Activated naive CD8-positive, alpha-beta T cell treated with anti-CD3 and anti-CD28 coated beads for 36 hours (primary cell): Measurements from ENCODE around the gene CAMKK2. TPM values are rescaled to one million over a fixed set of nuclear protein-coding genes. Genes with fewer than 3 reads are reported as not detected.
A peak's percentile ranks its signal among the peaks of the same experiment; 100 is the strongest.

Source experiments
- DNase-seq: peaks from one replicate; pipeline ENCODE4 v3.0.0; 2021
- H3K27ac Mint-ChIP-seq: one replicate; pipeline ENCODE4 v1.8.0; 2022; ENCODE audit warnings: mild to moderate bottlenecking, moderate library complexity, mixed read lengths
- H3K27me3 Mint-ChIP-seq: one replicate; pipeline ENCODE4 v1.8.0; 2022; ENCODE audit warnings: mild to moderate bottlenecking, mixed read lengths
- H3K36me3 Mint-ChIP-seq: one replicate; pipeline ENCODE4 v1.8.0; 2021; ENCODE audit warnings: mild to moderate bottlenecking, mixed read lengths
- H3K4me1 Mint-ChIP-seq: one replicate; pipeline ENCODE4 v1.8.0; 2021; ENCODE audit warnings: mixed read lengths
- H3K4me3 Mint-ChIP-seq: one replicate; pipeline ENCODE4 v1.8.0; 2022; ENCODE audit warnings: mild to moderate bottlenecking, moderate library complexity, mixed read lengths
- H3K9me3 Mint-ChIP-seq: one replicate; pipeline ENCODE4 v1.8.0; 2022; ENCODE audit warnings: mixed read lengths
- total RNA-seq, 2 experiments: library from RNA; stranded (reverse); gene quantifications; one replicate each; pipeline ENCODE4 v1.2.3, GENCODE V29; 2021

The CAMKK2 gene
- total RNA-seq = 10 to 100 TPM; 37.6 to 38.6 TPM

DNA sequence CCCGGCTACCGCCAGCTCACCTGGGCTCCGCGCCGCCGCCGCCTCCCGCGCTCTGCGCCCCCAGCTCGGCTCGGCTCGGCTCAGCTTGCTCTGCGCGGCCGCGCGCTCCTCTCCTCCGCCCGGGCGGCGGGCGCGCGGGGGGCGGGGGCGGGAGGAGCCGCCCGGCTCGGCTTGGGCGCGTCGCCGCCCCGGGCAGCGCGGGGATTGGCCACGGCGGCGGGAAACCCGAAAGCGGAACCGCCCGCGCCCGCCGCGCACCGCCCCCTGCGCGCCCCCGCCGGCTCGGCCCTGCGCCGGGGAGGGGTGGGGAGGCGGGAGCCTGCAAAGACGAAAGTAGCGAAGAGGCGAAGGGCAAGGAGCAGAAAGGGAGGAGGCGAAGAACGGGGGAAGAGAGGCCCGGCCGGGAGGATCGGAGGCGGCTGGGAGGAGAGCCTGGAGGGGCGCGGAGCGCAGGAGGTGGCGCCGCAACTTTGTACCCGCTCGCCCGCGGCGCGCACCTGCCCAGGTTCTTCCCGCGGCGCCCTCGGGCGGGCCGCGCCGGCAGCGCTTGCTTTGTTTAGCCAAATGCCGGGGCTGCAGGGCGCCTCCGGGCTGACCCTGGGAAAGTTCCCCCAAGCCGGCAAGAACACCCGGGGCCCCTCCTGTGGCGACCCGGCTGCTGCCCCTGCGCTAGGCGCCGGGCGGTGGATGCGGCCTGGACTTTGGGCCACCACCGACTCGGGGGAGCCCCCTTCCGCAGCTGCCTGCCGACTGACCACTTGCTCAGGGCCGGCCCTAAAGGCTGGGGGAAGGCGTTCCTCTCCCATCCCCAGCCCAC lies at the start of gene CAMKK2:
CAMKK2 (minus strand) TSS at position 92 of the 817 bp plus-strand sequence. CDS start 22,183 bp downstream, outside the sequence.
- H3K4me3 Mint-ChIP-seq = peak within 1 kb of the TSS; percentile 86
- H3K27me3 Mint-ChIP-seq = no peaks in the 10 kb centered on the region
- H3K9me3 Mint-ChIP-seq = no peaks in the 10 kb centered on the region
- peak; percentile 95 for DNase-seq
- peaks cover 3% of the 10 kb centered on the region for H3K36me3 Mint-ChIP-seq
- peak within 1 kb of the TSS; percentile 89 for H3K27ac Mint-ChIP-seq
- H3K4me1 Mint-ChIP-seq = peaks cover 16% of the 10 kb centered on the region

GRCh38 chr12:121345151-121345815 lies 48.8 kb upstream of the CAMKK2 start:
- no peak for DNase-seq
- H3K4me1 Mint-ChIP-seq = peaks cover 13% of the 10 kb centered on the region
- H3K27ac Mint-ChIP-seq = no peak overlapping the region
- H3K9me3 Mint-ChIP-seq = no peaks in the 10 kb centered on the region
- H3K4me3 Mint-ChIP-seq = no peak overlapping the region
- no peaks in the 10 kb centered on the region for H3K27me3 Mint-ChIP-seq
- peaks cover 22% of the 10 kb centered on the region for H3K36me3 Mint-ChIP-seq

GRCh38 chr12:121344506-121344905 lies 48.0 kb upstream of the CAMKK2 start:
- H3K27me3 Mint-ChIP-seq = no peaks in the 10 kb centered on the region

DNA sequence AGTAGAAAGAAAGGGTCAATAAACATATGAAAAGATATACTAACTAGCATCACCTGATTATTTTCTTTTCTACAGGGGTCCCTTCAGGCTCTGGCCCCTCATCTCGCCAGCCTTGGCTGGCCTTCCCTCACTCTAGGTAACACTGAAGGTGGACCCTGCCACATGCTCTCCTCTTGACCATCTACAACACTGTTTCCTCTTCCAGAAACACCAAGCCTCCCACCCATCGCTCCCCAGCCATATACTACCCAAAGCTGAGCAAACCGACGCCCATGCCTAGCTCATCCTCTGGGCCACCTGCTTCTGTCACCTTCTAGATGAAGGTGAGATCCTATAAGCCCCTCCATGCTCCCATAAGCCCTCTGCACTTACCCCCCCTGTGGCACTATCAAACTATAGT lies 40.9 kb upstream of the CAMKK2 start:
- H3K27ac Mint-ChIP-seq = no peak overlapping the region
- peaks cover 16% of the 10 kb centered on the region for H3K36me3 Mint-ChIP-seq

More at GRCh38 chr12:121344506-121344905, 48.0 kb upstream of the CAMKK2 start:
- Mint-ChIP-seq H3K27ac (no peak overlapping the region), H3K36me3 (peaks cover 22% of the 10 kb centered on the region), H3K4me3 (no peak overlapping the region), H3K9me3 (no peaks in the 10 kb centered on the region), H3K4me1 (peaks cover 9% of the 10 kb centered on the region)
- DNase-seq = no peak

GRCh38 chr12:121334513-121335343 lies 38.2 kb upstream of the CAMKK2 start:
- Mint-ChIP-seq H3K9me3 (no peaks in the 10 kb centered on the region), H3K4me3 (no peak overlapping the region), H3K4me1 (no peaks in the 10 kb centered on the region), H3K27me3 (no peaks in the 10 kb centered on the region), H3K36me3 (peaks cover 22% of the 10 kb centered on the region), H3K27ac (no peak overlapping the region)
- no peak for DNase-seq

More for the DNA sequence above, 40.9 kb upstream of the CAMKK2 start:
- H3K4me1 Mint-ChIP-seq = no peaks in the 10 kb centered on the region
- H3K27me3 Mint-ChIP-seq = no peaks in the 10 kb centered on the region
- no peaks in the 10 kb centered on the region for H3K9me3 Mint-ChIP-seq
- DNase-seq = no peak
- no peak overlapping the region for H3K4me3 Mint-ChIP-seq

DNA sequence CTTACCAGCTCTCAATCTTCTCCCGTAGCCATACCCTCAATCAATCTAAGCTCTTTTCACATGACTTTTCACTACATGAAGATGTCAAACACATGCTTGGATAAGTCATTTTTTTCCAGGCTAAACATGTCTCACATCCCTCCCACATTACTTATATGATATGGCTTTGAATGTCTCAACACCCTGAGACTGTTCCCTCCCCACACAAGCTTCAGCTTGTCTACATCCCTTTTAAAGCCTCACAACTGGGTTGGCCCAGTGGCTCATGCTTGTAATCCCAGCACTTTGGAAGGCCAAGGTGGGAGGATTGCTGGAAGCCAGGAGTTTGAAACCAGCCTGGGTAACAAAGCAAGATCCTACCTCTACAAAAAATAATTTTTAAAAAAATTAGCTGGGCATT lies 37.2 kb upstream of the CAMKK2 start:
- H3K4me3 Mint-ChIP-seq = no peak overlapping the region
- H3K9me3 Mint-ChIP-seq = no peaks in the 10 kb centered on the region
- H3K4me1 Mint-ChIP-seq = no peaks in the 10 kb centered on the region
- no peak for DNase-seq
- H3K27ac Mint-ChIP-seq = no peak overlapping the region
- no peaks in the 10 kb centered on the region for H3K27me3 Mint-ChIP-seq
- H3K36me3 Mint-ChIP-seq = peaks cover 23% of the 10 kb centered on the region

- DNase-seq = no peak
- Mint-ChIP-seq H3K4me3 (no peak overlapping the region), H3K27ac (no peak overlapping the region), H3K36me3 (peaks cover 29% of the 10 kb centered on the region), H3K27me3 (no peaks in the 10 kb centered on the region), H3K9me3 (no peaks in the 10 kb centered on the region), H3K4me1 (no peaks in the 10 kb centered on the region)
Observed at GRCh38 chr12:121331248-121331647, 34.7 kb upstream of the CAMKK2 start.

GRCh38 chr12:121330692-121331091 lies 34.2 kb upstream of the CAMKK2 start:
- H3K4me1 Mint-ChIP-seq = no peaks in the 10 kb centered on the region

GRCh38 chr12:121330195-121330594 lies 33.7 kb upstream of the CAMKK2 start:
- H3K36me3 Mint-ChIP-seq = peaks cover 24% of the 10 kb centered on the region
- H3K9me3 Mint-ChIP-seq = no peaks in the 10 kb centered on the region
- no peak overlapping the region for H3K27ac Mint-ChIP-seq
- no peak for DNase-seq
- no peaks in the 10 kb centered on the region for H3K27me3 Mint-ChIP-seq
- H3K4me1 Mint-ChIP-seq = no peaks in the 10 kb centered on the region
- no peak overlapping the region for H3K4me3 Mint-ChIP-seq

More at GRCh38 chr12:121330692-121331091, 34.2 kb upstream of the CAMKK2 start:
- Mint-ChIP-seq H3K9me3 (no peaks in the 10 kb centered on the region), H3K4me3 (no peak overlapping the region), H3K27me3 (no peaks in the 10 kb centered on the region), H3K36me3 (peaks cover 28% of the 10 kb centered on the region), H3K27ac (no peak overlapping the region)
- DNase-seq = no peak

- Mint-ChIP-seq H3K4me3 (no peak overlapping the region), H3K27ac (no peak overlapping the region), H3K27me3 (no peaks in the 10 kb centered on the region), H3K4me1 (no peaks in the 10 kb centered on the region), H3K9me3 (no peaks in the 10 kb centered on the region), H3K36me3 (peaks cover 22% of the 10 kb centered on the region)
- no peak for DNase-seq
Observed at GRCh38 chr12:121328620-121329019, 32.1 kb upstream of the CAMKK2 start.

DNA sequence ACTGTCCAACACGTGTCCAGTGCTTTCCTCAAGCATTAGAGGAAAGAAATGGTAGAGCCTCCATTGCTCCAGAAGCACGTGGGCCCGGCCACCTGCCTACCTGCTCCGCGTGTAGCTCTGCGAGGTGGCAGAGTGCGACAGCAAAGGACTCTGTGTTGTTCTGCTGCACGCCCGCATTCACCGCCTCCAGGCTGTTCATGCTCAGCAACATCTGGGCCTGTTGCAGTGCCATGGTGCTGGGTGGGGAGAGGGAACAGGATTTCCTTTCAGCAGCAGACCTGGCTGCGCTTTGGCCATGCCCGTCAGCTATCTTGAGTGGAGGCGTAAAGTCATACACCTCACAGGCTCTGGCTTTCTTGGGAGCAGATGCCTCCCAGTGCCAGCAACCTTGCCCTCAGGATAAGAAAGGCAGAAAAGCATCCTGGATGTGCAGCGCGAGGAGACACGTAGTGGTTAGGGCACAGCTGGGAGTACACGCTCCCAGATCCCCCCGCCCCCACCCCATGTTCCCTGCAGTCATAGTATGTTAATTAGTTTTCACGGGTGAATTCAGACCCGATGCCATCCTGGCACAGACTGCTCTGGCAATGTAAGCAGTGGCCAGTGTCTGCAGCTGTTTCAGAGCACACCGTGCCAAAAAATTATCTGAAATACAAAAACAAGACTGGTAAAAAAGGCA lies 30.6 kb upstream of the CAMKK2 start:
- H3K9me3 Mint-ChIP-seq = no peaks in the 10 kb centered on the region
- H3K4me3 Mint-ChIP-seq = no peak overlapping the region
- peaks cover 19% of the 10 kb centered on the region for H3K36me3 Mint-ChIP-seq

DNA sequence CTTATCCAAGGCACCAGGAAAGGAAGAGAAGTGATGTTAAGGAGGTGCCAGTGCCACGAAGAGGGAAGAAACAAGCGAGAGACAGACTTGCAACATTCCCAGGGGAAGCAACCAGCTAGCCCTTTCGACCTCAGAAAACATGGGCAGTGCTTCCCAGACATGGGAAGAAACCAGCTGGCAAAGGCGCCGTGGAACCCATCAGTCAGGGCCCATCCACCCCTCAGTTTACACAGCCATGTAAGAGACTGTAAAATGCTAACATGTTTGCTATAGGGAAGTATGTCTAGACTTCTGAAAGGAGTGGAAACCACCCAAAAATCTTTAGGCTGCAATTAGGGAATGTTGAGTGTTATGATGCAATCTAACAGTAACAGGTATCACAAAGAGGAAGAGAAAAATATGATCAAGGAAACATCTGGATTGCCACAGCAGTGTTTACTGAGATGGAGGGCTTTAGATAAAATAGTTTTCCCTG lies 29.4 kb upstream of the CAMKK2 start:
- Mint-ChIP-seq H3K27me3 (no peaks in the 10 kb centered on the region), H3K9me3 (no peaks in the 10 kb centered on the region), H3K4me1 (no peaks in the 10 kb centered on the region), H3K27ac (no peak overlapping the region), H3K36me3 (peaks cover 20% of the 10 kb centered on the region), H3K4me3 (no peak overlapping the region)
- DNase-seq = no peak

More for the DNA sequence above, 30.6 kb upstream of the CAMKK2 start:
- no peak overlapping the region for H3K27ac Mint-ChIP-seq
- H3K27me3 Mint-ChIP-seq = no peaks in the 10 kb centered on the region
- H3K4me1 Mint-ChIP-seq = no peaks in the 10 kb centered on the region
- DNase-seq = no peak

DNA sequence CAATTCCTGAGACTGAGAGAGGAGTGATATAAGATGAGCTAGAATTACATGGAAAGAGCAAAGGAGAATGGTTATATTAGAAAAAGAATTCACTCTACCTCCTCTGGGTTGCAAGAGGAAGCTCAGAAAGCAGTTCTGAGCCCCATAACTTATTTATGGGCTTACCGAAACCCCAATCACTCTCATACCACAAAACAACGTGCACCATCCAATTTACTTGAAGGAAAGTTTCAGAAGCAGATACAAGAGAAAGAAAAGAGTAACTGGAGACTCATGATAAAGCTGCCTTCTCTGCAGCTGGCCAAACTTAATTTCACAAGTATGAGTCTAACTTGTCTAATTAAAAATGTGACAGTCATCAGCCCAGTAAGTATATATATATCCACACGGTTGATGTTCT lies 27.4 kb upstream of the CAMKK2 start:
- no peak overlapping the region for H3K27ac Mint-ChIP-seq

DNA sequence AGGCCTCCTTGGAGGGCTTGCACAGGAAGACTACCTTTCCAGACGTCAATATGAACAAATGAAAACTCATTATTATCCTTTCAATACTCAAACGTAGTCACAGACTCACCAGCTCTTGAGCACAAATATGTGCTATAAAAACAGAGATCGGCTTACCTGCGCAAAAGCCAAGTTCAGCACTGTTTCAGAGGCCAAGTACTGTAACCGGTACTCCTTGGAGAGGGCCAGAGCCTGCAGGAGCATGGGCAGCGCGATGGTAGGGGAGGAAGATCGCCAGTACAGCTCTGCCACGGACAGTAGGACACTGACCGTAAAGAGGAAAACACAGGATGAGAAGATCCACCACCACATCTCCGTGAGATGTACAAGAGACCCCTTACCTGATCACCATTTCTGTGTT lies 21.6 kb upstream of the CAMKK2 start:
- peak overlapping the region; percentile 12 for H3K27ac Mint-ChIP-seq
- no peaks in the 10 kb centered on the region for H3K27me3 Mint-ChIP-seq
- H3K36me3 Mint-ChIP-seq = peaks cover 35% of the 10 kb centered on the region
- H3K4me3 Mint-ChIP-seq = no peak overlapping the region
- H3K4me1 Mint-ChIP-seq = peaks cover 22% of the 10 kb centered on the region
- DNase-seq = no peak
- H3K9me3 Mint-ChIP-seq = no peaks in the 10 kb centered on the region

More for the DNA sequence above, 27.4 kb upstream of the CAMKK2 start:
- Mint-ChIP-seq H3K4me3 (no peak overlapping the region), H3K36me3 (peaks cover 13% of the 10 kb centered on the region), H3K27me3 (no peaks in the 10 kb centered on the region), H3K4me1 (no peaks in the 10 kb centered on the region), H3K9me3 (no peaks in the 10 kb centered on the region)
- no peak for DNase-seq
